IMR-90 (cell line): ENCODE measurements around the gene THRB. TPM values are rescaled to one million over a fixed set of nuclear protein-coding genes. Genes with fewer than 3 reads are reported as not detected.

Source experiments
- ATAC-seq: fragments of 200-7000 bp; cut with Tn5 transposase; 2 replicates; pipeline ENCODE4 v1.9.1; 2020; ENCODE audit warnings: low read depth, mild to moderate bottlenecking, moderate library complexity
- BruUV-seq: library from RNA; stranded (reverse); fragments of 400-500 nt; replicated peaks from 2 replicates; lab custom pipeline; 2021; lab: Mats Ljungman, UMichigan
- CTCF ChIA-PET: fragments of 300-600 bp; formaldehyde crosslinking; extraction: SDS; loops from one replicate; lab custom pipeline; 2021; ENCODE audit warnings: antibody characterized with exemption; lab: Yijun Ruan, JAX
- POLR2A ChIA-PET: fragments of 300-600 bp; sonication (Branson Sonifier 250); formaldehyde crosslinking; loops from one replicate; lab custom pipeline; 2022; ENCODE audit warnings: antibody characterized with exemption; ENCODE audit not compliant: unreplicated experiment; lab: Charles Lee
- DNase-seq: peaks from one replicate; pipeline ENCODE4 v3.0.0; 2013
- H2AFZ ChIP-seq: replicated peaks from 2 replicates; pipeline ENCODE3; 2013; ENCODE audit warnings: low read length, mild to moderate bottlenecking; ENCODE audit not compliant: poor library complexity
- H2AK5ac ChIP-seq: 2 replicates; pipeline ENCODE4 v1.6.1; 2013; ENCODE audit warnings: low read depth, low read length, inconsistent platforms
- H2AK9ac ChIP-seq: replicated peaks from 2 replicates; pipeline ENCODE3; 2013; ENCODE audit warnings: mild to moderate bottlenecking, low read depth, low read length, moderate library complexity; ENCODE audit not compliant: poor library complexity
- H2BK120ac ChIP-seq: 2 replicates; pipeline ENCODE4 v1.6.1; 2013; ENCODE audit warnings: low read depth, low read length, inconsistent platforms
- H2BK15ac ChIP-seq: 3 replicates; pipeline ENCODE4 v1.6.1; 2013; ENCODE audit warnings: low read depth, low read length, inconsistent platforms
- H2BK20ac ChIP-seq: 2 replicates; pipeline ENCODE4 v1.6.1; 2013; ENCODE audit warnings: low read depth, mild to moderate bottlenecking, inconsistent platforms, low read length, moderate library complexity
- H2BK5ac ChIP-seq: 2 replicates; pipeline ENCODE4 v1.6.1; 2013; ENCODE audit warnings: mild to moderate bottlenecking, low read depth, low read length, inconsistent platforms; ENCODE audit not compliant: poor library complexity, severe bottlenecking
- H3K14ac ChIP-seq: replicated peaks from 2 replicates; pipeline ENCODE4 v1.6.1; 2013; ENCODE audit warnings: low read depth, low read length, inconsistent platforms
- H3K18ac ChIP-seq: 2 replicates; pipeline ENCODE4 v1.6.1; 2013; ENCODE audit warnings: low read depth, low read length, control low read depth
- H3K23ac ChIP-seq: 2 replicates; pipeline ENCODE4 v1.6.1; 2013; ENCODE audit warnings: low read depth, low read length, inconsistent platforms
- H3K27ac ChIP-seq: 2 replicates; pipeline ENCODE4 v1.5.1; 2013; ENCODE audit warnings: mild to moderate bottlenecking, control low read depth, low read length; ENCODE audit not compliant: insufficient read depth
- H3K27me3 ChIP-seq: 2 replicates; pipeline ENCODE4 v1.6.1; 2013; ENCODE audit warnings: low read length; ENCODE audit not compliant: control insufficient read depth, insufficient read depth
- H3K36me3 ChIP-seq: 2 replicates; pipeline ENCODE4 v1.6.1; 2013; ENCODE audit warnings: low read length, mixed read lengths; ENCODE audit not compliant: control insufficient read depth, insufficient read depth
- H3K4ac ChIP-seq: 2 replicates; pipeline ENCODE4 v1.6.1; 2013; ENCODE audit warnings: low read depth, low read length, inconsistent platforms
- H3K4me1 ChIP-seq: 2 replicates; pipeline ENCODE4 v1.6.1; 2013; ENCODE audit warnings: low read length, mixed read lengths; ENCODE audit not compliant: control insufficient read depth, insufficient read depth
- H3K4me2 ChIP-seq: 2 replicates; pipeline ENCODE4 v1.6.1; 2013; ENCODE audit warnings: low read depth, mild to moderate bottlenecking, control low read depth, low read length, moderate library complexity
- H3K4me3 ChIP-seq: 2 replicates; pipeline ENCODE4 v1.5.1; 2013; ENCODE audit warnings: low read depth, mild to moderate bottlenecking, control low read depth, low read length, moderate library complexity; ENCODE audit not compliant: insufficient read depth
- H3K56ac ChIP-seq: 2 replicates; pipeline ENCODE4 v1.6.1; 2013; ENCODE audit warnings: low read length, inconsistent platforms; ENCODE audit not compliant: insufficient read depth; ENCODE audit errors: extremely low read depth
- H3K79me1 ChIP-seq, 2 experiments: 2 replicates each; pipeline ENCODE4 v1.6.1; 2013; ENCODE audit warnings: low read length in 2 of 2, inconsistent platforms in 1 of 2, low read depth in 1 of 2
- H3K9ac ChIP-seq: 2 replicates; pipeline ENCODE4 v1.6.1; 2013; ENCODE audit warnings: low read depth, low read length, control low read depth
- H3K9me1 ChIP-seq: 2 replicates; pipeline ENCODE4 v1.6.1; 2013; ENCODE audit warnings: low read length, inconsistent platforms; ENCODE audit not compliant: insufficient read depth
- H3K9me3 ChIP-seq: 2 replicates; pipeline ENCODE4 v1.6.1; 2013; ENCODE audit warnings: low read length; ENCODE audit not compliant: control insufficient read depth, insufficient read depth
- H4K20me1 ChIP-seq: 2 replicates; pipeline ENCODE4 v1.6.1; 2013; ENCODE audit warnings: low read length, inconsistent platforms; ENCODE audit not compliant: insufficient read depth
- H4K5ac ChIP-seq: 2 replicates; pipeline ENCODE4 v1.6.1; 2013; ENCODE audit warnings: mild to moderate bottlenecking, low read depth, low read length, control low read depth
- H4K8ac ChIP-seq, 2 experiments: 2 replicates each; pipeline ENCODE4 v1.6.1; 2013; ENCODE audit warnings: low read depth in 2 of 2, low read length in 2 of 2, control low read depth in 1 of 2, inconsistent platforms in 1 of 2
- H4K91ac ChIP-seq: 2 replicates; pipeline ENCODE4 v1.6.1; 2013; ENCODE audit warnings: low read depth, low read length, inconsistent platforms; ENCODE audit not compliant: insufficient read depth
- BHLHE40 ChIP-seq: fragments of 150-350 bp; IDR thresholded peaks from 2 replicates; pipeline ENCODE4 v1.6.1; 2016; ENCODE audit warnings: mild to moderate bottlenecking, low read depth, low read length
- CEBPB ChIP-seq: IDR thresholded peaks from 2 replicates; pipeline ENCODE4 v1.6.1; 2012; ENCODE audit warnings: low read depth, low read length, improper control_type of control experiment
- CHD1 ChIP-seq: IDR thresholded peaks from 2 replicates; pipeline ENCODE4 v1.6.1; 2012; ENCODE audit warnings: low read depth, low read length, improper control_type of control experiment
- CTCF ChIP-seq: conservative IDR thresholded peaks from 2 replicates; pipeline ENCODE4 v1.5.1; 2012; ENCODE audit warnings: mild to moderate bottlenecking, low read depth, low read length, improper control_type of control experiment
- ELK1 ChIP-seq: fragments of 150-350 bp; IDR thresholded peaks from 2 replicates; pipeline ENCODE4 v1.6.1; 2016; ENCODE audit warnings: low read depth, mild to moderate bottlenecking, low read length, moderate library complexity, borderline replicate concordance
- FOS ChIP-seq: fragments of 150-350 bp; IDR thresholded peaks from 2 replicates; pipeline ENCODE4 v1.6.1; 2016; ENCODE audit warnings: low read depth, low read length
- MAFK ChIP-seq: IDR thresholded peaks from 2 replicates; pipeline ENCODE4 v1.6.1; 2012; ENCODE audit warnings: low read depth, low read length, improper control_type of control experiment
- MAZ ChIP-seq: IDR thresholded peaks from 2 replicates; pipeline ENCODE4 v1.6.1; 2012; ENCODE audit warnings: low read depth, mild to moderate bottlenecking, low read length, improper control_type of control experiment, moderate library complexity, borderline replicate concordance
- MXI1 ChIP-seq: IDR thresholded peaks from 2 replicates; pipeline ENCODE4 v1.6.1; 2012; ENCODE audit warnings: low read depth, mild to moderate bottlenecking, low read length, moderate library complexity, borderline replicate concordance
- NFE2L2 ChIP-seq: fragments of 150-350 bp; IDR thresholded peaks from 2 replicates; pipeline ENCODE4 v1.6.1; 2016; ENCODE audit warnings: low read depth, mild to moderate bottlenecking, low read length
- POLR2A ChIP-seq: IDR thresholded peaks from 2 replicates; pipeline ENCODE4 v1.6.1; 2012; ENCODE audit warnings: mild to moderate bottlenecking, low read depth, low read length
- RAD21 ChIP-seq: IDR thresholded peaks from 2 replicates; pipeline ENCODE4 v1.6.1; 2012; ENCODE audit warnings: low read length, improper control_type of control experiment
- RCOR1 ChIP-seq: IDR thresholded peaks from 2 replicates; pipeline ENCODE4 v1.6.1; 2012; ENCODE audit warnings: mild to moderate bottlenecking, low read length, improper control_type of control experiment; ENCODE audit not compliant: insufficient replicate concordance
- RFX5 ChIP-seq: IDR thresholded peaks from 2 replicates; pipeline ENCODE4 v1.8.0; 2012; ENCODE audit warnings: low read depth, mild to moderate bottlenecking, low read length, moderate library complexity
- SMC3 ChIP-seq: fragments of 150-350 bp; IDR thresholded peaks from 2 replicates; pipeline ENCODE4 v1.6.1; 2016; ENCODE audit warnings: low read depth, mild to moderate bottlenecking, antibody characterized with exemption, low read length, moderate library complexity
- USF2 ChIP-seq: fragments of 150-350 bp; IDR thresholded peaks from 2 replicates; pipeline ENCODE4 v1.6.1; 2017; ENCODE audit warnings: mild to moderate bottlenecking, antibody characterized with exemption, low read length, low read depth
- WGBS, 2 experiments: methylation state at CpG; one replicate each; pipeline versions ENCODE4 v1.1.5 to v1.1.7; 2013; ENCODE audit warnings: missing lambda C conversion rate in 2 of 2; ENCODE audit not compliant: insufficient read length in 1 of 2; ENCODE audit errors: extremely low coverage in 2 of 2; 5-methylcytosine and 5-hydroxymethylcytosine counted together
- dilution Hi-C: fragments of 300-500 bp; cut with HindIII; formaldehyde crosslinking; loops from one replicate; pipeline ENCODE4 v1.14.3; 2018; ENCODE audit warnings: low sequenced_read_pairs; ENCODE audit not compliant: unreplicated experiment
- in situ Hi-C: fragments of 300-500 bp; cut with MboI; formaldehyde crosslinking; loops from 3 replicates; pipeline ENCODE4 v1.14.3; 2019; ENCODE audit warnings: low sequenced_read_pairs, inconsistent platforms, mixed read lengths
- intact Hi-C: fragments of 100-400 bp; cut with micrococcal nuclease; formaldehyde crosslinking; loops from 2 replicates; pipeline ENCODE4 v1.10.0; 2022
- polyA plus RNA-seq, 3 experiments: library from polyadenylated mRNA; depleted of rRNA; stranded (reverse); fragments of >200 nt; gene quantifications; 2 replicates each; pipeline ENCODE4 v1.2.3, GENCODE V29; 2012; ENCODE audit warnings: low replicate concordance in 1 of 3
- total RNA-seq: library from RNA; depleted of rRNA; stranded (reverse); fragments of >200 nt; gene quantifications from 2 replicates; pipeline ENCODE4 v1.2.3, GENCODE V29; 2012

Gene THRB
- total and polyA plus RNA-seq, 2 of the 4 experiments (the other 2 are of a cell fraction) = under 0.01 TPM; not detected in 1

- no peak overlapping the region for H4K8ac ChIP-seq
- no peak overlapping the region for H3K4me2 ChIP-seq
- no peak overlapping the region for H3K4me3 ChIP-seq
- intact Hi-C loops (no loop called here), in situ Hi-C loops (no loop called here), dilution Hi-C loops (no loop called here)
- H3K4me1 ChIP-seq = no peaks in the 10 kb centered on the region
- no peaks in the 10 kb centered on the region for H3K79me1 ChIP-seq
- POLR2A ChIA-PET = no interaction called here
- H3K27ac ChIP-seq = no peak overlapping the region
- no peak overlapping the region for H3K9ac ChIP-seq
- H3K23ac ChIP-seq = no peak overlapping the region
- no peak overlapping the region for H2AK5ac ChIP-seq
- no peak overlapping the region for H3K14ac ChIP-seq
- H2AFZ ChIP-seq = no peak overlapping the region
- H2BK20ac ChIP-seq = no peak overlapping the region
- no peak overlapping the region for H2BK5ac ChIP-seq
- WGBS, 2 experiments = no CpG with 5 or more reads among the region's 1 CpG
- no peaks in the 10 kb centered on the region for H4K20me1 ChIP-seq
- H3K18ac ChIP-seq = no peak overlapping the region
- no peak for TF ChIP-seq POLR2A
- TF ChIP-seq USF2 = no peak
- no peak for TF ChIP-seq RCOR1
- TF ChIP-seq CHD1 = no peak
- TF ChIP-seq MAZ = no peak
- no peak for TF ChIP-seq SMC3
- no peak for TF ChIP-seq CTCF
- no peak for TF ChIP-seq RFX5
- no peak for TF ChIP-seq RAD21
- TF ChIP-seq NFE2L2 = no peak
- no peak for TF ChIP-seq MAFK
- TF ChIP-seq BHLHE40 = no peak
- no peak for TF ChIP-seq FOS
- no peak for TF ChIP-seq CEBPB
- no peak for TF ChIP-seq MXI1
- TF ChIP-seq ELK1 = no peak
- DNase-seq (no peak), ATAC-seq (no peak)
- CTCF ChIA-PET = no interaction called here
- BruUV-seq = no TSS peak
- H3K36me3 ChIP-seq = no peaks in the 10 kb centered on the region
- no peak overlapping the region for H4K91ac ChIP-seq
- H3K56ac ChIP-seq = no peak overlapping the region
- no peaks in the 10 kb centered on the region for H3K27me3 ChIP-seq
- H2BK120ac ChIP-seq = no peak overlapping the region
- no peak overlapping the region for H2BK15ac ChIP-seq
- no peaks in the 10 kb centered on the region for H3K9me3 ChIP-seq
- H2AK9ac ChIP-seq = no peak overlapping the region
- H3K9me1 ChIP-seq = no peaks in the 10 kb centered on the region
- no peak overlapping the region for H4K5ac ChIP-seq
- no peak overlapping the region for H3K4ac ChIP-seq
Observed at GRCh38 chr3:24138876-24139256, 355.8 kb downstream of the THRB start.
